ENCODE data around the gene IFT172.

DNA sequence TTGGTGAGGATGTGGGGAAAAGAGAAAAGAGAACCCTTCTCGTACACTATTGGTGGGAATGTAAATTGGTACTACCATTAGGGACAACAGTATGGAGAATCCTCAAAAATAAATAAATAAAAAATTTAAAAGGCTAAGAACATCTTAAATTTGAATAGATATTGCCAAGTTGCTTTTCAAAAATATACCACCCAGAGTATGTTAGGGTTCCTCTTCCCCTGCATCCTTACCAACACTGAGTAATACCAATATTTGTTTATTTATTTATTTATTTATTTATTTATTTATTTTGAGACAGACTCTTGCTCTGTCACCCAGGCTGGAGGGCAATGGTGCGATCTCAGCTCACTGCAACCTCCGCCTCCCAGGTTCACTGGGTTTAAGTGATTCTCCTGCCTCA is 66.6 kb downstream of the IFT172 start:
- TF ChIP-seq, protein P1, sequence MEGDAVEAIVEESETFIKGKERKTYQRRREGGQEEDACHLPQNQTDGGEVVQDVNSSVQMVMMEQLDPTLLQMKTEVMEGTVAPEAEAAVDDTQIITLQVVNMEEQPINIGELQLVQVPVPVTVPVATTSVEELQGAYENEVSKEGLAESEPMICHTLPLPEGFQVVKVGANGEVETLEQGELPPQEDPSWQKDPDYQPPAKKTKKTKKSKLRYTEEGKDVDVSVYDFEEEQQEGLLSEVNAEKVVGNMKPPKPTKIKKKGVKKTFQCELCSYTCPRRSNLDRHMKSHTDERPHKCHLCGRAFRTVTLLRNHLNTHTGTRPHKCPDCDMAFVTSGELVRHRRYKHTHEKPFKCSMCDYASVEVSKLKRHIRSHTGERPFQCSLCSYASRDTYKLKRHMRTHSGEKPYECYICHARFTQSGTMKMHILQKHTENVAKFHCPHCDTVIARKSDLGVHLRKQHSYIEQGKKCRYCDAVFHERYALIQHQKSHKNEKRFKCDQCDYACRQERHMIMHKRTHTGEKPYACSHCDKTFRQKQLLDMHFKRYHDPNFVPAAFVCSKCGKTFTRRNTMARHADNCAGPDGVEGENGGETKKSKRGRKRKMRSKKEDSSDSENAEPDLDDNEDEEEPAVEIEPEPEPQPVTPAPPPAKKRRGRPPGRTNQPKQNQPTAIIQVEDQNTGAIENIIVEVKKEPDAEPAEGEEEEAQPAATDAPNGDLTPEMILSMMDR (IDR thresholded peaks at IDR 0.05; ENCODE audit: extremely low read depth in 1 of 2, insufficient read depth in 1 of 2, low read depth in 1 of 2, low read length in 2 of 2) = no peak
- no peak for TF ChIP-seq POLR2AphosphoS5 (IDR thresholded peaks at IDR 0.05; ENCODE audit: insufficient read depth, low read depth, low read length)
- TF ChIP-seq EZH2 (IDR thresholded peaks at IDR 0.05; ENCODE audit: borderline replicate concordance, low read depth, low read length, severe bottlenecking) = no peak
- TF ChIP-seq POLR2A (IDR thresholded peaks at IDR 0.05; ENCODE audit: low read depth, low read length) = no peak
